HG03025 (cell line): ENCODE measurements around the gene SLC19A3.
"Not testable (repeated sequence)": the region's sequence is repeated elsewhere in the genome, so short reads cannot be mapped to it uniquely, and the experiment has no call there.

Experiments used
- ATAC-seq: cut with Tn5 transposase; IDR thresholded peaks from one replicate; pipeline ENCODE4 v1.9.1; 2021; ENCODE audit warnings: mild to moderate bottlenecking, moderate library complexity; ENCODE audit not compliant: unreplicated experiment, low FRiP score

SLC19A3 gene

GRCh38 chr2:227703961-227704360, 13.9 kb downstream of the SLC19A3 start:
- no peak for ATAC-seq

- ATAC-seq, result no peak
Observed at GRCh38 chr2:227703280-227703732, 14.5 kb downstream of the SLC19A3 start.

GRCh38 chr2:227701556-227701955, 16.3 kb downstream of the SLC19A3 start:
- no peak for ATAC-seq

GRCh38 chr2:227696990-227697679, 20.7 kb downstream of the SLC19A3 start:
- ATAC-seq, result no peak

GRCh38 chr2:227687189-227687588, 30.6 kb downstream of the SLC19A3 start:
- no peak for ATAC-seq

- no peak for ATAC-seq
Observed at GRCh38 chr2:227684258-227684657, 33.6 kb downstream of the SLC19A3 start.

GRCh38 chr2:227677928-227678327, 39.9 kb downstream of the SLC19A3 start:
- no peak for ATAC-seq

GRCh38 chr2:227674485-227674884, 43.3 kb downstream of the SLC19A3 start:
- no peak for ATAC-seq

GRCh38 chr2:227673620-227674019, 44.2 kb downstream of the SLC19A3 start:
- not testable (repeated sequence) for ATAC-seq

GRCh38 chr2:227671170-227671905, 46.5 kb downstream of the SLC19A3 start:
- ATAC-seq, result no peak

- not testable (repeated sequence) for ATAC-seq
Observed at GRCh38 chr2:227666631-227667170, 51.1 kb downstream of the SLC19A3 start, which contains the start of gene SCYGR5. Gene SCYGR5 (plus strand): TSS chr2:227666804. CDS start chr2:227666804, 0 bp downstream.

- no peak for ATAC-seq
Observed at GRCh38 chr2:227665189-227665940, 52.5 kb downstream of the SLC19A3 start.

- no peak for ATAC-seq
Observed at GRCh38 chr2:227661827-227662226, 56.0 kb downstream of the SLC19A3 start.

GRCh38 chr2:227661025-227661649, 56.7 kb downstream of the SLC19A3 start:
- ATAC-seq, result no peak

GRCh38 chr2:227657199-227657845, 60.5 kb downstream of the SLC19A3 start:
- ATAC-seq, result no peak

GRCh38 chr2:227655454-227655853, 62.4 kb downstream of the SLC19A3 start:
- ATAC-seq, result no peak

- no peak for ATAC-seq
Observed at GRCh38 chr2:227654426-227654825, 63.4 kb downstream of the SLC19A3 start.

GRCh38 chr2:227653419-227653818, 64.4 kb downstream of the SLC19A3 start:
- ATAC-seq, result no peak

GRCh38 chr2:227643990-227644551, 73.8 kb downstream of the SLC19A3 start:
- ATAC-seq, result no peak
